GM20000 (cell line): ENCODE results near the gene RUNX1.

ENCODE experiments used
- DNase-seq: peaks from one replicate; pipeline ENCODE4 v3.0.0; 2012; ENCODE audit warnings: low spot score
- CTCF ChIP-seq: IDR thresholded peaks from 2 replicates; pipeline ENCODE4 v1.5.1; 2012; ENCODE audit warnings: mild to moderate bottlenecking, control low read depth; ENCODE audit errors: extremely low read depth, missing control alignments

Gene RUNX1

GRCh38 chr21:35051287-35051818, 2.3 kb upstream of the RUNX1 start:
- DNase-seq = peak; percentile 56
- TF ChIP-seq CTCF = no peak

- no peak for TF ChIP-seq CTCF
- peak; percentile 45 for DNase-seq
Observed at GRCh38 chr21:35050348-35051286, 1.5 kb upstream of the RUNX1 start.

GRCh38 chr21:35048183-35048601, 910 bp downstream of the RUNX1 start:
- no peak for DNase-seq
- TF ChIP-seq CTCF = no peak

GRCh38 chr21:35046880-35047229, 2.2 kb downstream of the RUNX1 start:
- DNase-seq = no peak

GRCh38 chr21:35046263-35046624, 2.9 kb downstream of the RUNX1 start:
- DNase-seq = no peak
- no peak for TF ChIP-seq CTCF

More at GRCh38 chr21:35046880-35047229, 2.2 kb downstream of the RUNX1 start:
- TF ChIP-seq CTCF = no peak

GRCh38 chr21:35045542-35046262, 3.4 kb downstream of the RUNX1 start:
- DNase-seq = no peak
- TF ChIP-seq CTCF = no peak
